Thoracic aorta (tissue), 2 donors: ENCODE data around the gene ASB15. TPM values are rescaled to one million over a fixed set of nuclear protein-coding genes. Genes with fewer than 3 reads are reported as not detected.

Source experiments
- ATAC-seq: fragments of 150-250 bp; one replicate; pipeline ENCODE4 v1.8.0; 2017; ENCODE audit warnings: low read depth; ENCODE audit not compliant: insufficient number of reproducible peaks, low FRiP score
- DNase-seq: peaks from one replicate; pipeline ENCODE4 v3.0.0-alpha.2; 2020; ENCODE audit warnings: low spot score
- H3K27ac ChIP-seq, 2 donors: fragments of 200-600 bp; sonication (generic); 1 replicate in 1 of 2; 2 replicates in 1 of 2; pipeline ENCODE4 v1.5.1; 2016; ENCODE audit warnings: mild to moderate bottlenecking in 2 of 2, moderate library complexity in 2 of 2
- H3K27me3 ChIP-seq: fragments of 200-600 bp; sonication (generic); replicated peaks from 2 replicates; pipeline ENCODE4 v1.6.0; 2016; ENCODE audit warnings: mild to moderate bottlenecking; ENCODE audit not compliant: insufficient read depth
- H3K36me3 ChIP-seq: fragments of 200-600 bp; sonication (generic); one replicate; pipeline ENCODE4 v1.5.1; 2016
- H3K4me1 ChIP-seq, 2 donors: fragments of 200-600 bp; sonication (generic); 1 replicate in 1 of 2; 2 replicates in 1 of 2; pipeline versions ENCODE4 v1.5.1 to v1.6.0; 2016; ENCODE audit warnings: low read depth in 2 of 2, mild to moderate bottlenecking in 1 of 2; ENCODE audit not compliant: control insufficient read depth in 1 of 2
- H3K4me3 ChIP-seq: fragments of 200-600 bp; sonication (generic); 2 replicates; pipeline ENCODE4 v1.5.1; 2016; ENCODE audit warnings: mild to moderate bottlenecking
- H3K9me3 ChIP-seq: fragments of 200-600 bp; sonication (generic); 2 replicates; pipeline ENCODE4 v1.5.1; 2016
- CTCF ChIP-seq: fragments of 200-600 bp; sonication (generic); IDR thresholded peaks from one replicate; pipeline ENCODE4 v1.5.1; 2019; ENCODE audit warnings: antibody characterized with exemption
- total RNA-seq, 2 donors: library from RNA; depleted of rRNA; stranded (reverse); fragments of >200 nt; gene quantifications; one replicate each; pipeline versions ENCODE4 v1.1.0 to v1.2.3, GENCODE V29; 2016

The ASB15 gene
- total RNA-seq, 2 donors from 2014 or later: not detected

DNA sequence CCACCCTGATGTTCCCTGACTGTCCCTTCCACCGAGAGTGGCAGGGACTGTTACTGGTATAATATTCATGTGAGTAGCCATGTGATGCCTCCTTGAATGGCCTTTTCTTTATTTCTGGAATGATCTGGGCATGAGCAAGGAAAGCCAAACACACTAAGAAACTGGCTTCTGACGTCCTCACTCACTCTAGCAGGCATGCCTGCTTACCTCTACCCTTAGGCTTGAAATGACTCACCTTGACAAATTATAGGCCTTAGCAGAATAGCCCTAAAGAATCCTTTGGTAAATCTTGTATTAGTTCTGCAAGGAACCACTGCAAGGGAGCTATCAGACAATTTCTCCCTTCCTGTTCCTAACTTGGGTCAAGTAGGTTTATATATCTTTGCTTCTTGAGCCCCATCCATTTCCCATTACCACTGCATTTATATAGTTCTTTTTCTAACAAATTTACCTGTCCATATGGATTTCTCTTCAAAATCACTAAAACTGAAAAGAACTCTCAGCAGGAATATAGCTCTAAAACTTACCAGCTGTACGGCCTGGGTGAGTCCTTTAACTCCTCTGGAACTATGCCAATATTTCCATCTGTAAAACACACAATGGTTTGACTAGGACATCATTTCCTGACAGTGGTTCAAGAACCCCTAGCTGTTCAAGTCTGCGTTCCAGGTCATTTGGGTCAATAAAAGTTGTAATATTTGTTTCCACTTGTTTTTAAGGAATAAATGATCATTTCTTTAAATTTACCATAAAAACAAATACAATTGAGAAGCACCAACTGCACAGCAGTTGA lies 31.0 kb upstream of the ASB15 start:
- H3K27me3 ChIP-seq: no peaks in the 10 kb centered on the region
- no peak for TF ChIP-seq CTCF
- no peak for ATAC-seq

DNA sequence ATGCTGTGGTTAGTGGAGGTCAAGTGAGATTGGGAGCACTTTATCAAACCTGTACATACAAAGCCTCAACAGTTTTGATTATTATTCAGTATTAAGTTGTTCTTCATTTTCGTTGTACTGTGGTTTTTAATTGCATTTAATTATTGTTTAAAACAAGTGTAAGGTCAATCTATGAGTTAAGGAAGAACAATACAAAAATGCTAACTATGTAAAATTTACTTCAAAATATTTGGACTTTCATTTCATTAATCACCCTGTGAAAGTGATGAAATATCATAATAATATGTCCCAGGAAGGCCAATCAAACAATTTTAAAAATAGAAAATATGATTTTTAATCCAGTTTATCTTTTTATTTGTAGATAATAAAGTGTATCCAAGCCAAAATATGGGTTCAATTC lies 30.4 kb upstream of the ASB15 start:
- Histone ChIP-seq H3K27me3 (no peaks in the 10 kb centered on the region), H3K9me3 (no peaks in the 10 kb centered on the region), H3K4me1 (no peaks in the 10 kb centered on the region), H3K4me3 (no peak overlapping the region), H3K36me3 (no peaks in the 10 kb centered on the region), H3K27ac (no peak overlapping the region)
- no peak for TF ChIP-seq CTCF
- ATAC-seq (no peak), DNase-seq (no peak)

More for the DNA sequence above, 31.0 kb upstream of the ASB15 start:
- Histone ChIP-seq H3K27ac (no peak overlapping the region), H3K36me3 (no peaks in the 10 kb centered on the region), H3K4me3 (no peak overlapping the region), H3K4me1 (no peaks in the 10 kb centered on the region), H3K9me3 (no peaks in the 10 kb centered on the region)
- no peak for DNase-seq

DNA sequence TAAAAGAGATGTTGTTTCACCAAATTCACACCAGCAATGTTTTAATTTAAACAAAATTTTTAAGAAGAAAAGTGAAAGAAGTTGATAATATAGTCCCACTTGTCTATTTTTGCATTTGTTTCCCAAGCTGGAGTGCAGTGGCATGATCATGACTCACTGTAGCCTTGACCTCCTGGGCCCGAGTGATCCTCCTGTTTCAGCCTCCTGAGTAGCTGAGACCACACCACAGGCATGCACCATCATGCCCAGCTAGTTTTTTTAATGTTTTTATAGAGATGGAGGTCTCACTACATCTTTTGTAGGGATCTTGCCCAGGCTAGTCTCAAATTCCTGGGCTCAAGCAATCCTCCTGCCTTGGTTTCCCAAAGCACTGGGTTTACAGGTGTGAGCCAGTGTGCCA lies 29.9 kb upstream of the ASB15 start:
- TF ChIP-seq CTCF: no peak

DNA sequence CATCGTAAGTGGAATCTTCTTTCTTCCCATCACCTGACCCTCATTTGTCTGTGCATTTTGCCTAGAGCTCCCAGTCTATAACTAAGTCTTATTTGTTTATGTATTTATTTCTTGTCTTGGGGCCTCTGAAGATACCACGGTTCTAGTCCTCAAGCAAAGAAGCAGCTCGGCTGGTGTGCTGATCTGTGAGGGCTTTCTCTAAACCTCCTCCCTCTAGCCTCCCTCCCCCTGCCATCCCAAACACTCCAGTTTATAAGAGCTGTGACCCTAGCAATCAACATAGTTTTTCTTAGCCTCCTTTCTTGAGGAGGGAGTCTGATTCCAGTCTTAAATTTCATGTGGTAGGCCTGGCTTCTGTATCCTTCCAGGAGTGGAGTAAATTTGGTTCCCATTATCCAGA lies 28.3 kb upstream of the ASB15 start:
- no peak for TF ChIP-seq CTCF
- Histone ChIP-seq H3K9me3 (no peaks in the 10 kb centered on the region), H3K4me3 (no peak overlapping the region), H3K27ac (no peak overlapping the region), H3K36me3 (no peaks in the 10 kb centered on the region), H3K27me3 (no peaks in the 10 kb centered on the region), H3K4me1 (no peaks in the 10 kb centered on the region)
- DNase-seq (no peak), ATAC-seq (no peak)

More for the DNA sequence above, 29.9 kb upstream of the ASB15 start:
- H3K9me3 ChIP-seq: no peaks in the 10 kb centered on the region
- H3K27ac ChIP-seq: no peak overlapping the region
- ATAC-seq (no peak), DNase-seq (no peak)
- H3K4me1 ChIP-seq: no peaks in the 10 kb centered on the region
- no peaks in the 10 kb centered on the region for H3K27me3 ChIP-seq
- no peak overlapping the region for H3K4me3 ChIP-seq
- no peaks in the 10 kb centered on the region for H3K36me3 ChIP-seq

DNA sequence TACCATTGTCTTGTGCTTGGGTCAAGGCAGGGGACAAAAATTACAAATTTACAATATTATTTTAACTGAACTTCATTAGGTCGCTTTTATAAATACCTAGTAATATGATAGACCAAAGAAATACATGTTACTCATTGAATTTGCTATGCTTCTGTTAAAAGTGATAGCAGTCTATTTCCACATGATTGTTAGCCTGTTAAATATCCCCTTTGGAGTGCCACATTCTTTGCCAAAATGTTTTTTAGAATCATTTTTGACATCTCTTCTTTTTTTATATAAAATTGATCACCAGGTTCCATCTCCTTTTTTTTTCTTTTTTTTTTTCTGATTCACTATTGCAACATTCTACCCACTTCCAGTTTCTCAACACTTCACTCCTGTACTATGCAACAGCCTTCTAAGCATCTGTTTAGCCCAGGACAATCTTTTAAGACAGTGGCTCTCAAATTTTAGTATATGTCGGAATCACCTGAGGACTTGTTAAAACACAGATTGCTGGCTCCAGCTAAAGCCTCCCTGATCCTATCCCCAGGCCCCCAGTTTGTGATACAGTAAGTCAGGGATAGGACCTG lies 27.6 kb upstream of the ASB15 start:
- Histone ChIP-seq H3K9me3 (no peaks in the 10 kb centered on the region), H3K27ac (no peak overlapping the region), H3K4me1 (no peaks in the 10 kb centered on the region), H3K4me3 (no peak overlapping the region), H3K27me3 (no peaks in the 10 kb centered on the region), H3K36me3 (no peaks in the 10 kb centered on the region)
- TF ChIP-seq CTCF: no peak
- DNase-seq (no peak), ATAC-seq (no peak)
